B cell (primary cell): ENCODE data around the gene KLHL42. TPM values are rescaled to one million over a fixed set of nuclear protein-coding genes. Genes with fewer than 3 reads are reported as not detected.

Experiments used
- ATAC-seq: fragments of 200-7000 bp; cut with Tn5 transposase; one replicate; pipeline ENCODE4 v1.10.0; 2021; ENCODE audit warnings: low read depth, mild to moderate bottlenecking, moderate number of reproducible peaks, moderate library complexity
- CTCF ChIA-PET: fragments of 350-600 bp; sonication (Branson Sonifier 250); formaldehyde crosslinking; loops from one replicate; lab custom pipeline; 2021; ENCODE audit warnings: antibody characterized with exemption, inconsistent platforms; lab: Charles Lee
- POLR2A ChIA-PET: fragments of 350-600 bp; sonication (Branson Sonifier 250); formaldehyde crosslinking; loops from one replicate; lab custom pipeline; 2021; ENCODE audit warnings: antibody characterized with exemption; lab: Charles Lee
- DNase-seq: peaks from one replicate; pipeline ENCODE4 v3.0.0; 2013
- H2AFZ ChIP-seq: 2 replicates; pipeline ENCODE4 v1.6.1; 2012; ENCODE audit warnings: mild to moderate bottlenecking, low read depth, low read length; ENCODE audit not compliant: insufficient read depth, poor library complexity, severe bottlenecking
- H3K27ac ChIP-seq, 2 donors: 1 replicate in 1 of 2; 2 replicates in 1 of 2; pipeline ENCODE4 v1.5.1; 2012 to 2013; ENCODE audit warnings: low read length in 2 of 2, mild to moderate bottlenecking in 2 of 2, moderate library complexity in 1 of 2
- H3K27me3 ChIP-seq, 4 experiments: fragments of 200-600 bp in 1 of 4; sonication (generic) in 1 of 4; replicated peaks in 1 of 4; 1 replicate in 2 of 4; 2 replicates in 2 of 4; pipeline versions ENCODE4 v1.6.1 to v1.7.0; 2013 to 2016; ENCODE audit warnings: low read length in 3 of 4, mild to moderate bottlenecking in 2 of 4, mixed read lengths in 1 of 4, moderate library complexity in 1 of 4; ENCODE audit not compliant: insufficient read depth in 4 of 4, control insufficient read depth in 3 of 4; ENCODE audit errors: control extremely low read depth in 1 of 4
- H3K36me3 ChIP-seq, 2 experiments: replicated peaks in 1 of 2; 1 replicate in 1 of 2; 2 replicates in 1 of 2; pipeline versions ENCODE4 v1.6.1 to v1.7.1; 2013; ENCODE audit warnings: low read length in 1 of 2; ENCODE audit not compliant: insufficient read depth in 2 of 2, control insufficient read depth in 1 of 2; ENCODE audit errors: control extremely low read depth in 1 of 2, extremely low read depth in 1 of 2
- H3K4me1 ChIP-seq, 2 donors: fragments of 200-600 bp in 1 of 2; sonication (generic) in 1 of 2; 1 replicate in 1 of 2; 2 replicates in 1 of 2; pipeline versions ENCODE4 v1.5.1 to v1.6.1; 2013 to 2017; ENCODE audit warnings: low read length in 2 of 2; ENCODE audit not compliant: control insufficient read depth in 2 of 2, insufficient read depth in 2 of 2
- H3K4me2 ChIP-seq: replicated peaks from 2 replicates; pipeline ENCODE3; 2012; ENCODE audit warnings: mild to moderate bottlenecking, low read depth, low read length; ENCODE audit not compliant: poor library complexity, severe bottlenecking
- H3K4me3 ChIP-seq, 5 experiments: fragments of 200-600 bp in 1 of 5; sonication (generic) in 1 of 5; 1 replicate in 3 of 5; 2 replicates in 2 of 5; pipeline versions ENCODE4 v1.5.1 to v1.7.0; 2011 to 2016; ENCODE audit warnings: low read length in 4 of 5, mild to moderate bottlenecking in 4 of 5, low read depth in 2 of 5, control low read depth in 1 of 5, moderate library complexity in 1 of 5; ENCODE audit not compliant: insufficient read depth in 1 of 5; ENCODE audit errors: control extremely low read depth in 1 of 5, extremely low read depth in 1 of 5
- H3K79me2 ChIP-seq: fragments of 200-600 bp; sonication (generic); one replicate; pipeline ENCODE4 v1.6.0; 2016; ENCODE audit warnings: low read length; ENCODE audit not compliant: control insufficient read depth, insufficient read depth
- H3K9ac ChIP-seq: fragments of 200-600 bp; sonication (generic); 2 replicates; pipeline ENCODE4 v1.6.1; 2017; ENCODE audit warnings: mild to moderate bottlenecking, low read length, moderate library complexity
- H3K9me3 ChIP-seq, 3 donors: one replicate each; pipeline versions ENCODE4 v1.6.1 to v1.7.1; 2013; ENCODE audit warnings: low read length in 2 of 3; ENCODE audit not compliant: control insufficient read depth in 2 of 3, insufficient read depth in 1 of 3; ENCODE audit errors: control extremely low read depth in 1 of 3
- H4K20me1 ChIP-seq: 2 replicates; pipeline ENCODE4 v1.6.0; 2012; ENCODE audit warnings: mild to moderate bottlenecking, low read length; ENCODE audit not compliant: insufficient read depth, control insufficient read depth, poor library complexity, severe bottlenecking
- H3K27ac Mint-ChIP-seq: one replicate; pipeline ENCODE4 v1.8.0; 2021; ENCODE audit warnings: mixed read lengths
- H3K27me3 Mint-ChIP-seq: one replicate; pipeline ENCODE4 v1.8.0; 2021; ENCODE audit warnings: mixed read lengths
- H3K4me1 Mint-ChIP-seq: one replicate; pipeline ENCODE4 v1.8.0; 2021; ENCODE audit warnings: mixed read lengths
- H3K4me3 Mint-ChIP-seq: one replicate; pipeline ENCODE4 v1.8.0; 2021; ENCODE audit warnings: mixed read lengths
- H3K9me3 Mint-ChIP-seq: one replicate; pipeline ENCODE4 v1.8.0; 2022; ENCODE audit warnings: mixed read lengths; ENCODE audit not compliant: insufficient read depth
- EZH2 ChIP-seq: IDR thresholded peaks from 2 replicates; pipeline ENCODE4 v1.6.1; 2012; ENCODE audit warnings: borderline replicate concordance, low read depth, mild to moderate bottlenecking, moderate library complexity, low read length; ENCODE audit not compliant: insufficient read depth, poor library complexity, severe bottlenecking
- WGBS: methylation state at CpG from one replicate; pipeline ENCODE4 v1.1.5; 2013; ENCODE audit warnings: missing lambda C conversion rate; ENCODE audit not compliant: insufficient coverage; 5-methylcytosine and 5-hydroxymethylcytosine counted together
- intact Hi-C: fragments of 100-400 bp; cut with micrococcal nuclease; formaldehyde crosslinking; loops from one replicate; pipeline ENCODE4 v1.10.0; 2022
- polyA plus RNA-seq: library from polyadenylated mRNA; depleted of rRNA; stranded (reverse); fragments of >200 nt; gene quantifications from 2 replicates; pipeline ENCODE4 v1.2.3, GENCODE V29; 2012
- total RNA-seq, 2 donors: library from RNA; stranded (reverse); fragments of 120-200 nt in 1 of 2; gene quantifications; 1 replicate in 1 of 2; 2 replicates in 1 of 2; pipeline versions ENCODE4 v1.2.3 to v1.2.4, GENCODE V29; 2013 to 2022
- TF ChIP-seq, protein P1 (sequence below): fragments of 200-600 bp; IDR thresholded peaks from one replicate; pipeline ENCODE4 v1.8.0; 2022; ENCODE audit warnings: antibody characterized with exemption, mild to moderate bottlenecking

The KLHL42 gene
- total and polyA plus RNA-seq, 2 donors (not counting 1 experiment from before 2014, with no cell fraction given) = 11.5 to 20.5 TPM

DNA sequence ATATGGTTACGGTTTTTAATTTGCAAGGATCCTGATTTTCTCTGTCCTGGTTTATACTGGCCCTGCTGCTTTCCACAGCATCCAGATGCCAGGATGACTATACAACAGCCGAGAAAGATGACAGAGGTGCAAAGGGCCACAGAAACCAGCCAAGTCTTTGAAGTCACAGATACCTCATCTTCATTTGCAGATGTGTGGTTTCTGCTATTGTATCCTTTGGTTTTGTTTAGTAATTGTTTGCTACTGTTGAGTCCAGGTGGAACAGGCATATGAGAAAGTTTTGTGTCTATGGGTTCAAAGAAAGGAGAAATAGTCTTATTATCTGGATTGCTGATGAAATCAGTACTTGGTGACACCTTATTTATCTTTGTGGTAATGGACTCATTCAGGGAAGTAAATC lies 17.3 kb upstream of the KLHL42 start:
- Histone ChIP-seq H3K9me3 (no peaks in the 10 kb centered on the region), H3K27ac (no peak overlapping the region), H3K27me3 (no peaks in the 10 kb centered on the region), H3K4me3 (no peak overlapping the region), H3K79me2 (no peaks in the 10 kb centered on the region), H3K9ac (no peak overlapping the region), H2AFZ (no peak overlapping the region), H3K36me3 (no peaks in the 10 kb centered on the region), H4K20me1 (no peaks in the 10 kb centered on the region), H3K4me1 (no peaks in the 10 kb centered on the region), H3K4me2 (no peak overlapping the region)
- DNase-seq (no peak), ATAC-seq (no peak)
- Mint-ChIP-seq H3K27ac (no peak overlapping the region), H3K4me3 (no peak overlapping the region), H3K4me1 (no peaks in the 10 kb centered on the region), H3K27me3 (no peaks in the 10 kb centered on the region), H3K9me3 (no peaks in the 10 kb centered on the region)
- 86% methylated on average over 2 of the region's 2 CpGs for WGBS
- ChIA-PET CTCF (no interaction called here), POLR2A (no interaction called here)
- intact Hi-C loops = no loop called here
- TF ChIP-seq EZH2 = no peak
- TF ChIP-seq, protein P1, sequence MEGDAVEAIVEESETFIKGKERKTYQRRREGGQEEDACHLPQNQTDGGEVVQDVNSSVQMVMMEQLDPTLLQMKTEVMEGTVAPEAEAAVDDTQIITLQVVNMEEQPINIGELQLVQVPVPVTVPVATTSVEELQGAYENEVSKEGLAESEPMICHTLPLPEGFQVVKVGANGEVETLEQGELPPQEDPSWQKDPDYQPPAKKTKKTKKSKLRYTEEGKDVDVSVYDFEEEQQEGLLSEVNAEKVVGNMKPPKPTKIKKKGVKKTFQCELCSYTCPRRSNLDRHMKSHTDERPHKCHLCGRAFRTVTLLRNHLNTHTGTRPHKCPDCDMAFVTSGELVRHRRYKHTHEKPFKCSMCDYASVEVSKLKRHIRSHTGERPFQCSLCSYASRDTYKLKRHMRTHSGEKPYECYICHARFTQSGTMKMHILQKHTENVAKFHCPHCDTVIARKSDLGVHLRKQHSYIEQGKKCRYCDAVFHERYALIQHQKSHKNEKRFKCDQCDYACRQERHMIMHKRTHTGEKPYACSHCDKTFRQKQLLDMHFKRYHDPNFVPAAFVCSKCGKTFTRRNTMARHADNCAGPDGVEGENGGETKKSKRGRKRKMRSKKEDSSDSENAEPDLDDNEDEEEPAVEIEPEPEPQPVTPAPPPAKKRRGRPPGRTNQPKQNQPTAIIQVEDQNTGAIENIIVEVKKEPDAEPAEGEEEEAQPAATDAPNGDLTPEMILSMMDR = no peak

DNA sequence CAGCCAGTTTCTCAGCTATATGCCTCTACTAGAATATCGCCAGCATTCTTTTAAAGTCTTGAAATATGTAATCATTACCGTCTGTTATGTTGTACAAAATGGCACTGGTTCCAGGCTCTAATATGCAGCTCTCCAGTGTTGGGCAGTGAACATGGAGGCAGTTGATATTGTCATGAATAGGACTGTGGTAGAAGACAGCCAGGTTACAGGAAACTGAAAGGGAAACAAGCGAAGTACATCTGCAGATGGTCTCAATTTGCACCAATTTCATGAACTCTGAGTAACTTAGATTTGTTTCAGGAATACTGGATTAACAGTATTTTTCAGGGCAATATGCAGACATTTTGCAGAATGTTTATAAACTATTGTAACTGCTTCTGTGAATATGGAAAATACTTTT lies 13.4 kb upstream of the KLHL42 start:
- DNase-seq = no peak
- H3K4me3 ChIP-seq = no peak overlapping the region
- Mint-ChIP-seq H3K4me3 (no peak overlapping the region), H3K27ac (no peak overlapping the region), H3K9me3 (no peaks in the 10 kb centered on the region), H3K4me1 (no peaks in the 10 kb centered on the region), H3K27me3 (no peaks in the 10 kb centered on the region)
- no peaks in the 10 kb centered on the region for H4K20me1 ChIP-seq
- POLR2A ChIA-PET = no interaction called here
- H3K79me2 ChIP-seq = no peaks in the 10 kb centered on the region
- TF ChIP-seq EZH2 = no peak
- TF ChIP-seq, protein P1 = no peak
- no peak for ATAC-seq
- H3K36me3 ChIP-seq = no peaks in the 10 kb centered on the region
- no peak overlapping the region for H3K9ac ChIP-seq
- H2AFZ ChIP-seq = no peak overlapping the region
- intact Hi-C loops = no loop called here
- no peaks in the 10 kb centered on the region for H3K27me3 ChIP-seq
- no peak overlapping the region for H3K4me2 ChIP-seq
- no peaks in the 10 kb centered on the region for H3K4me1 ChIP-seq
- CTCF ChIA-PET = no interaction called here
- H3K9me3 ChIP-seq = no peaks in the 10 kb centered on the region
- WGBS = 89% methylated on average over 1 of the region's 3 CpGs
- H3K27ac ChIP-seq = no peak overlapping the region
